HepG2 (cell line): Measurements from ENCODE around the gene MXRA7. TPM values are rescaled to one million over a fixed set of nuclear protein-coding genes. Genes with fewer than 3 reads are reported as not detected.

Source experiments
- AHR ChIP-seq: IDR thresholded peaks from 2 replicates; pipeline ENCODE4 v1.6.1; 2018; ENCODE audit warnings: missing genetic modification reagents, missing compliant biosample characterization
- ARHGAP35 ChIP-seq: sonication (generic); formaldehyde crosslinking; IDR thresholded peaks from 2 replicates; pipeline ENCODE4 v1.9.0; 2022; ENCODE audit warnings: mild to moderate bottlenecking, inconsistent platforms, moderate library complexity, missing genetic modification reagents, borderline replicate concordance
- ARNTL ChIP-seq: sonication (generic); formaldehyde crosslinking; IDR thresholded peaks from 2 replicates; pipeline ENCODE4 v1.4.0; 2020; ENCODE audit warnings: mild to moderate bottlenecking, missing genetic modification reagents
- HDAC2 ChIP-seq: sonication (generic); formaldehyde crosslinking; IDR thresholded peaks from 2 replicates; pipeline ENCODE4 v1.4.0; 2020; ENCODE audit warnings: missing genetic modification reagents
- HNRNPH1 ChIP-seq: fragments of 200-400 bp; formaldehyde crosslinking; optimal IDR thresholded peaks from 2 replicates; pipeline ENCODE3; 2017; ENCODE audit warnings: mild to moderate bottlenecking, low read depth, low read length
- HOXA9 ChIP-seq: sonication (generic); formaldehyde crosslinking; IDR thresholded peaks from 2 replicates; pipeline ENCODE4 v1.8.1; 2022; ENCODE audit warnings: missing genetic modification reagents, mild to moderate bottlenecking, moderate library complexity, borderline replicate concordance
- JARID2 ChIP-seq: sonication (generic); formaldehyde crosslinking; IDR thresholded peaks from 2 replicates; pipeline ENCODE4 v1.8.1; 2023; ENCODE audit warnings: missing genetic modification reagents, inconsistent platforms; ENCODE audit not compliant: insufficient replicate concordance
- KMT2A ChIP-seq: sonication (generic); formaldehyde crosslinking; IDR thresholded peaks from 2 replicates; pipeline ENCODE4 v1.4.0; 2020; ENCODE audit warnings: missing genetic modification reagents
- KMT2B ChIP-seq: IDR thresholded peaks from 2 replicates; pipeline ENCODE4 v1.6.1; 2016; ENCODE audit warnings: missing genetic modification reagents, missing compliant biosample characterization
- NFE2L2 ChIP-seq: fragments of 150-350 bp; IDR thresholded peaks from 2 replicates; pipeline ENCODE4 v1.6.1; 2014; ENCODE audit warnings: low read length
- PHF21A ChIP-seq: sonication (generic); formaldehyde crosslinking; IDR thresholded peaks from 2 replicates; pipeline ENCODE4 v1.5.0; 2020; ENCODE audit warnings: mild to moderate bottlenecking, missing genetic modification reagents
- POGZ ChIP-seq: sonication (generic); formaldehyde crosslinking; IDR thresholded peaks from 2 replicates; pipeline ENCODE4 v1.4.0; 2020; ENCODE audit warnings: mild to moderate bottlenecking, missing genetic modification reagents
- SMAD1 ChIP-seq: sonication (generic); formaldehyde crosslinking; IDR thresholded peaks from 2 replicates; pipeline ENCODE4 v1.4.0; 2020; ENCODE audit warnings: missing genetic modification reagents, low read depth, mild to moderate bottlenecking, borderline replicate concordance
- ZBTB38 ChIP-seq: sonication (generic); formaldehyde crosslinking; IDR thresholded peaks from 2 replicates; pipeline ENCODE4 v1.5.1; 2020; ENCODE audit warnings: mild to moderate bottlenecking, missing genetic modification reagents
- ZFP1 ChIP-seq: IDR thresholded peaks from 2 replicates; pipeline ENCODE4 v1.6.1; 2016
- ZFP41 ChIP-seq: sonication (generic); formaldehyde crosslinking; IDR thresholded peaks from 2 replicates; pipeline ENCODE4 v1.4.0; 2020; ENCODE audit warnings: mild to moderate bottlenecking, missing genetic modification reagents, borderline replicate concordance
- ZFP62 ChIP-seq: sonication (generic); formaldehyde crosslinking; IDR thresholded peaks from 2 replicates; pipeline ENCODE4 v1.4.0; 2020; ENCODE audit warnings: missing genetic modification reagents
- ZNF263 ChIP-seq: sonication (generic); formaldehyde crosslinking; IDR thresholded peaks from 2 replicates; pipeline ENCODE4 v1.4.0; 2020; ENCODE audit warnings: missing genetic modification reagents
- ZNF34 ChIP-seq: sonication (generic); formaldehyde crosslinking; IDR thresholded peaks from 2 replicates; pipeline ENCODE4 v1.4.0; 2020; ENCODE audit warnings: mild to moderate bottlenecking, missing genetic modification reagents, borderline replicate concordance
- ZNF343 ChIP-seq: sonication (generic); formaldehyde crosslinking; IDR thresholded peaks from 2 replicates; pipeline ENCODE4 v1.4.0; 2020; ENCODE audit warnings: mild to moderate bottlenecking, missing genetic modification reagents
- ZNF484 ChIP-seq: sonication (generic); formaldehyde crosslinking; IDR thresholded peaks from 2 replicates; pipeline ENCODE4 v1.5.1; 2020; ENCODE audit warnings: mild to moderate bottlenecking, low read depth, missing genetic modification reagents, borderline replicate concordance
- ZNF556 ChIP-seq: sonication (generic); formaldehyde crosslinking; IDR thresholded peaks from 2 replicates; pipeline ENCODE4 v1.4.0; 2020; ENCODE audit warnings: mild to moderate bottlenecking, missing genetic modification reagents, borderline replicate concordance
- ZNF598 ChIP-seq: sonication (generic); formaldehyde crosslinking; IDR thresholded peaks from 2 replicates; pipeline ENCODE4 v1.5.1; 2020; ENCODE audit warnings: mild to moderate bottlenecking, missing genetic modification reagents, borderline replicate concordance
- ZNF614 ChIP-seq: IDR thresholded peaks from 2 replicates; pipeline ENCODE4 v1.6.1; 2018; ENCODE audit warnings: missing biosample characterization, missing genetic modification reagents, inconsistent platforms, borderline replicate concordance
- ZNF713 ChIP-seq: sonication (generic); formaldehyde crosslinking; IDR thresholded peaks from 2 replicates; pipeline ENCODE4 v1.4.0; 2020; ENCODE audit warnings: mild to moderate bottlenecking, missing genetic modification reagents
- ZSCAN22 ChIP-seq: sonication (generic); formaldehyde crosslinking; IDR thresholded peaks from 2 replicates; pipeline ENCODE4 v1.4.0; 2020; ENCODE audit warnings: mild to moderate bottlenecking, missing genetic modification reagents
- polyA plus RNA-seq, 8 experiments: library from polyadenylated mRNA; depleted of rRNA in 3 of 8; stranded (reverse) in 7 of 8; unstranded in 1 of 8; fragments of >200 nt; fragmentation: Illumina TruSeq in 4 of 8; extraction: Trizol in 4 of 8; gene quantifications; 2 replicates each; pipeline versions ENCODE4 v1.2.1 to v1.2.3, GENCODE V29; 2011 to 2016; ENCODE audit warnings: low read depth in 4 of 8, missing spikeins in 1 of 8, mixed read lengths in 1 of 8; ENCODE audit not compliant: insufficient read depth in 1 of 8
- total RNA-seq, 5 experiments: library from RNA; depleted of rRNA; stranded (reverse); fragments of >200 nt; fragmentation: Illumina TruSeq; extraction: Trizol; gene quantifications; 2 replicates each; pipeline ENCODE4 v1.2.3, GENCODE V29; 2016; ENCODE audit warnings: low read depth in 1 of 5
- TF ChIP-seq, protein P1 (sequence below): sonication (generic); formaldehyde crosslinking; IDR thresholded peaks from 2 replicates; pipeline ENCODE4 v1.8.0; 2022; ENCODE audit warnings: mild to moderate bottlenecking, missing genetic modification reagents, moderate library complexity
- TF ChIP-seq, protein P2 (sequence below): sonication (generic); formaldehyde crosslinking; IDR thresholded peaks from 2 replicates; pipeline ENCODE4 v1.4.0; 2020; ENCODE audit warnings: low read depth, mild to moderate bottlenecking, missing genetic modification reagents
- TF ChIP-seq, protein P3 (sequence below): IDR thresholded peaks from 2 replicates; pipeline ENCODE4 v1.6.1; 2016; ENCODE audit warnings: low read depth, borderline replicate concordance

Gene MXRA7
- total and polyA plus RNA-seq, 2 of the 13 experiments (the other 11 are each of a cell fraction or from before 2014, with no cell fraction given): 44.8 to 112 TPM

DNA sequence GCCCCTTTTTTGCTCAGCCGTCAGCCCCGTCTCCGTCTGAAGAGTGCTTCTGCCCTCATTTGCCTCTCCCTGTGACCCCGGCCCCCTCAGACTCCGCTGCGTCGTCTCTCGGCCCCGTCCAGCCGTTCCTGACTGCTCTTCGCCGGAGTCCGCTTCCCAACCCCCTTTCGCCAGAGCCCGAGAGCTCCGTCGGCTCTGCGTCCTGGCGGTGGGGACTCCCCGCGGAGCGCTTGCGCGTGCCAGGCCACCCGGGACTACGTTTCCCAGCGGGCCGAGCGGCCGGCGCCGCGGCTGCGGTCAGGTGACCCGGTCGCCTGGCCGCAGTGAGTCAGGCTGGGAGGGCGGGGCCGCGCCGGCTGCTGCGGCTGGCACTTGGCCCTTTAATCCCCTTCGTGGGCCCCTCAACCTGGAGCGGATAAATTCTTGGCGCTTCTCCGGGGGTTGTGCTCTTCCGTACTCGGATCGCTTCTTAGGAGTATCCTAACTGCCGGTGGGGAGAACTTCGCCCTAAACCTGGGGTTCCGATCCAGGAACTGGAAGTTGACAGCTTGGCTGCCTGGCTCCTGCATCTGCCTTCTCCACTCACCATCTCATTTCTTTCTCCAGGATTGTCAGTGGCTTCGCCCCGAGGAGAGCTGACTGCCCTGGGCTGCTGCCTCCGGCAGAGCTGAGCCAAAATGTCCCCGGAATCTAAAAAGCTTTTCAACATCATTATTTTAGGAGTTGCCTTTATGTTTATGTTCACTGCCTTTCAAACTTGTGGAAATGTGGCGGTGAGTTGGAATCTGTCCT lies 27.1 kb upstream of the MXRA7 start, which contains the start of gene MFSD11 (continued):
- TF ChIP-seq, protein P1, sequence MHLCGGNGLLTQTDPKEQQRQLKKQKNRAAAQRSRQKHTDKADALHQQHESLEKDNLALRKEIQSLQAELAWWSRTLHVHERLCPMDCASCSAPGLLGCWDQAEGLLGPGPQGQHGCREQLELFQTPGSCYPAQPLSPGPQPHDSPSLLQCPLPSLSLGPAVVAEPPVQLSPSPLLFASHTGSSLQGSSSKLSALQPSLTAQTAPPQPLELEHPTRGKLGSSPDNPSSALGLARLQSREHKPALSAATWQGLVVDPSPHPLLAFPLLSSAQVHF (CRISPR knock-in tag): no peak
- TF ChIP-seq, protein P2, sequence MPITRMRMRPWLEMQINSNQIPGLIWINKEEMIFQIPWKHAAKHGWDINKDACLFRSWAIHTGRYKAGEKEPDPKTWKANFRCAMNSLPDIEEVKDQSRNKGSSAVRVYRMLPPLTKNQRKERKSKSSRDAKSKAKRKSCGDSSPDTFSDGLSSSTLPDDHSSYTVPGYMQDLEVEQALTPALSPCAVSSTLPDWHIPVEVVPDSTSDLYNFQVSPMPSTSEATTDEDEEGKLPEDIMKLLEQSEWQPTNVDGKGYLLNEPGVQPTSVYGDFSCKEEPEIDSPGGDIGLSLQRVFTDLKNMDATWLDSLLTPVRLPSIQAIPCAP (CRISPR knock-in tag): no peak
- no peak; the same call in 1 of the 2 replicates for TF ChIP-seq ZNF556 (CRISPR knock-in tag)
- TF ChIP-seq PHF21A (CRISPR knock-in tag): peak; percentile 66; the same call in 1 of the 2 replicates
- TF ChIP-seq ZFP41 (CRISPR knock-in tag): 0 out of 2 replicates have a peak, but pooled peaks have one; percentile 38
- no peak for TF ChIP-seq ZFP1 (CRISPR knock-in tag)
- no peak for TF ChIP-seq ZFP62 (CRISPR knock-in tag)
- peak; percentile 89; the same call in 1 of the 2 replicates for TF ChIP-seq AHR (CRISPR knock-in tag)
- no peak for TF ChIP-seq HNRNPH1
- no peak; the same call in none of the 2 replicates for TF ChIP-seq HDAC2
- TF ChIP-seq ARHGAP35 (CRISPR knock-in tag): no peak; the same call in 1 of the 2 replicates
- no peak for TF ChIP-seq ARNTL
- TF ChIP-seq NFE2L2: 0 out of 2 replicates have a peak, but pooled peaks have one; percentile 7
- no peak for TF ChIP-seq ZNF484 (CRISPR knock-in tag)
- TF ChIP-seq ZNF598 (CRISPR knock-in tag): 0 out of 2 replicates have a peak, but pooled peaks have one; percentile 17
- TF ChIP-seq ZNF343: peak; percentile 93; the same call in 1 of the 2 replicates
- no peak for TF ChIP-seq ZNF34
- no peak for TF ChIP-seq ZNF713 (CRISPR knock-in tag)
- TF ChIP-seq JARID2: no peak
- TF ChIP-seq KMT2B: no peak; the same call in 1 of the 2 replicates
- no peak for TF ChIP-seq POGZ (CRISPR knock-in tag)
- TF ChIP-seq ZSCAN22: peak; percentile 82; the same call in 1 of the 2 replicates
- 0 out of 2 replicates have a peak, but pooled peaks have one; percentile 41 for TF ChIP-seq KMT2A
- TF ChIP-seq HOXA9 (CRISPR knock-in tag): no peak; the same call in 1 of the 2 replicates
- TF ChIP-seq ZBTB38: no peak
- peak; percentile 96 for TF ChIP-seq SMAD1 (CRISPR knock-in tag)
- TF ChIP-seq ZNF263 (CRISPR knock-in tag): peak; percentile 94
- TF ChIP-seq, protein P3, sequence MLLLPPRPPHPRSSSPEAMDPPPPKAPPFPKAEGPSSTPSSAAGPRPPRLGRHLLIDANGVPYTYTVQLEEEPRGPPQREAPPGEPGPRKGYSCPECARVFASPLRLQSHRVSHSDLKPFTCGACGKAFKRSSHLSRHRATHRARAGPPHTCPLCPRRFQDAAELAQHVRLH (CRISPR knock-in tag): peak; percentile 79; the same call in 1 of the 2 replicates
- peak; percentile 65; the same call in 1 of the 2 replicates for TF ChIP-seq ZNF614 (CRISPR knock-in tag)
